NCI-H2107 (cell line): ENCODE data around the gene EQTN.
A peak's percentile ranks its signal among the peaks of the same experiment; 100 is the strongest.

Source experiments
- DNase-seq: peaks from one replicate; lab custom pipeline; 2025; lab: John Stamatoyannopoulos, UW

The EQTN gene

DNA sequence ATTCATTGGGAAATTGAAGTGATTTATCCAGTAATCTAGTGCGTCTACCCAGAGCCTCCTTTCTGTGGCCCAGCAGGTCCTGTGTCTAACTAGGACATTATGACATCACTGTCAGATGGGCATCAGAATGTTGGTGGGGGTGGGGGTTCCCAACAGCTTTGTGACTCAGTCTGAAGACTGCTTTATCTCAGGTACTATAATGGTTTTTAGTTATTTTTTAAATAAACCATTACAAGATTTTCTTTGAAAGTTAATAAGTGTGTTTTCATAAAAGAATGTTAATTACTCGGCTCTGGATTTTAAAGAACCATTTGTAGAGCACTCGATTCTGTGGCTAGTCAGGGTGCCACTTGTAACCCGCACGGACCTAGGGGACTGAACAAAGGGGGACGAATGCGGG, at the start of gene EQTN:
TSS of gene EQTN (minus strand) at position 101 of the 400 bp plus-strand sequence. CDS start at position 6, 95 bp downstream.
- DNase-seq = no peak

DNA sequence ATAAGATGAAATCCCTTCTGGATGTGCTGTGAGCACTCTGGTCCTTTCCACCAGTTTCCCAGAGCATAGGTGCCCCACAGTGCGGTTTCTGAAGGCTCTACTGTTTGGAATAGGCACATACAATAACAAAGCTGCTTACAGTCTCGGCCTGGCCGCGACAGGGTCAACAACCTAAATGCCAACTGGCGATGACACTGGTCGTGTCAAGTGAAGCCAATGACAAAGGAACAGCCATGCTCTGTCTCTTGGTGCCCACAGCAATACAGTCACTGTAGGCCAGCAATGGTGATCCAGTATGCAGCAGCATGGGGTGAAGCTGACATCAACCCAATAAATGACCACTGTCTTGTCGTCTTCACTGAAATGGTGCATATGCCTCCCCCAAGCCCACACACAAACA, 47.8 kb upstream of the EQTN start:
- no peak for DNase-seq

- DNase-seq = no peak
Measured at GRCh38 chr9:27341545-27342294, 44.8 kb upstream of the EQTN start.

- no peak for DNase-seq
Measured at GRCh38 chr9:27340961-27341511, 44.1 kb upstream of the EQTN start.

DNA sequence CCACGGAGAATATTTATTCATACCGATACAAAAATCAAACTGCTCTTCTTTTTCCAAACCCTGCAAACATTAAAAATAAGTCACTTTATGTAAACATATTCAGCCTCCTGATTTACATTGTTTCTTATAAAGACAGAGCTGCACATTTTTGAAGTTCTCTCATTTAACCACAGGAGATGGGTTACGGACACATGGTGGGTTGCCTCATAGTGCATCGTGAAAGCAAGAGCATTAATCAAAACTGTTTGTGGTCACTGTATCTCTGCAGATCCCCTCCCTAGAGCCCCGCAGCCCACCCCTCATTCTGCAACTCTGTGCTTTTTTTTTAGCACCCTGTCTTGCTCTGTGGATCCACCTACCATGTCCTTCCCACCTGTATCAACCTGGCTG, 43.3 kb upstream of the EQTN start:
- no peak for DNase-seq

DNA sequence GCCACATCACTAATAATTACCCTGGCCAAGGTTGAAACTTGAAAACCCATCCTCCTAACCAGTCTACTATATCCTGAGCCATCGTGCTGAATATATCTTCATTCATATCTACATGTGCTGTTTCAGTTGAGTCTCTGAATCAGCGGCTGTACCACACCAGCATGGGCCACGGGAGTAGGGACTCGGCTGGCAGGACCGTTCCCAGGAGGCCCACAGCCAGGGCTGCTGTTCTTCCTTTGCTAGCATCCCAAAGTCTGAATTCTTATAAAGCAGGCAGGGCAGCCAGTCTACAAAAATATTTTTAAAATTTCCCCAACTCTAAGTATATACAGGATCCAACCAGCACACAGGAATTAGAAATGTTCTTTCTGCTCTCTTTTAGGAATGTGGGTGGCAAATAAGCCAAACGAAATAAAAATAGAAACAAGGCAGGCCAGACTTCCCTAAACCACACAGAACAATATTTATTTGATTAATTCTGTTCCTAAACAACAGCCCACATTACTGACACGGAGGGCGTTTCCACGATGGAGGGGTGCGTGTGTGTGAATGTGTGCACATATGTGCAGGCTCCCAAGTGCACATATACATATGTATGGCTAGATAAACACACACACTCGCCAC, 42.8 kb upstream of the EQTN start:
- no peak for DNase-seq

- DNase-seq = no peak
Measured at GRCh38 chr9:27338527-27338903, 41.6 kb upstream of the EQTN start.

GRCh38 chr9:27337833-27338526, 41.0 kb upstream of the EQTN start:
- no peak for DNase-seq

DNA sequence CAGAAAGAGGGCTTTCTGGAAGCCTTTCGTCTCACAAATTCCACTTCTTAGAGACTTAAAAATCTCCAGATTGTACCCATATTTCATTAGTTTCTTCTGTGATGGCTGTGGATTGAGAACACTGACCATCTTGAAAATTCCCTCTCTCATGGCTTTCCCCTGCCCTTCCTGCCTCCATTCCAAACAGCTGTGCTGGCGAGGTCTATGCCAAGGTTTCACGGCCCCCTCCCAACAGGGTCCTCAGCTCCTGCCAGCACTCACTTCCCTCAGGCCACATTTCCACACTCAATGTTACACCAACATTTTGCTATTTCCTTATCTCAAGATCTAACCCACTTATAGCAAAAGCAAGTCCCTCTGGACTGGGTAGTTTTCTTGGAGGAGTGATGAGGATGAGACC, 40.3 kb upstream of the EQTN start:
- DNase-seq = no peak

GRCh38 chr9:27336829-27337228, 39.9 kb upstream of the EQTN start:
- DNase-seq = no peak

GRCh38 chr9:27336126-27336525, 39.2 kb upstream of the EQTN start:
- DNase-seq = no peak

DNA sequence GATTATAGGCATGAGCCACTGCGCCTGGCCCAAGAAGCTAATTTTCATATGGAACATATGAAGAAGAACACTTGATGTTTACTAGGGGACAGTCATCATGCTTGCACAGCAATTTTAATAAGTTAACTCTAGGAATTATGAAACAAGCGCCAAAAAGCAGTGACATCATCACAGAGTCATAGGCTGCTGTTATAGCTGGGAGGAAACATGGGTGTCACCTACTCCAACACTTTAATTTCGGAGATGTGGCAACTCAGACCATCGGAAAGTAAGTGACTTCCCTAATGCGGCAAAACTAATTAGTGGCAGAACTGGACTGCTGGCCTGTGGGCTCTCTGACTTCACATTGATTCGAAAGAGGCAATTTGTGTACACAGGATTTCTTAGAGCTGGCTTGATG, 38.1 kb upstream of the EQTN start:
- DNase-seq = no peak

DNA sequence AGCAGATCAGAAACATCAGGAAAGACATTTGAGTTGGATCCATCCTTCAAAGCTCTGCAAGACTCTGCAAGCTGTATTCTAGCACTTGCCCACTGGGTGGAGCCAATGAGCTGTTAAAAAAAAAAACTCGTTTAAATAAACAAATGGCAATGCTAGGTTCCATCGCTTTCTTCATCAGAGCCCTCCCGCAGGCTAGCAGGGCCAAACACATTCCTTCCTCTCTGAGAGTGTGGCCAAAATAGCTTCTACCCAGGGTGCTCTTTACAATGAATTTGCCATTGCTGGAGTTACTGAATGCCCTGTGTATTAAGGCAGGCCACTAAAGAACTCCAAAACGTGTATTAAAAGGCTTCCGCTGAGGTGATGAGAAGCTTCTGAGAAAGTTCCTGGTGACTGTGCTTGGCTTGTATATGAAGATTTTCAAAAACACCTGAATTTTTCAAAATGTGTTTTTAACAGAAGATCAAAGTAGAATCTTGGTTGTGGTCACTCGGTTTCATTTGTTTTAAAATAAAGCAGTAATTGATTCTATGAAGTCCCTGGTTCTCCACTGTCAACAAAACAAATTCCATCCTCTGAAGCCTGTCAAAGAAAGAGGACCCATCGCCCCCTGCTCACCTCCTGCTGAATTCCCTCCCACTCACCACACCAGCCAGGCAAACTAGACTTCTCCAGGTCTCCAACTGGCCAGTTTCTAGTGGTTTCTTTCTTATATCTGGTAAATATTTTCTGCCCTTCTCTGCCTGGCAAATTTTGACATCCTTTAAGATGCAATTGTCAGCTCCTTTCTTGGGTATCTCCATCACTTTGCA, 36.5 kb upstream of the EQTN start:
- DNase-seq = peak; percentile 28

DNA sequence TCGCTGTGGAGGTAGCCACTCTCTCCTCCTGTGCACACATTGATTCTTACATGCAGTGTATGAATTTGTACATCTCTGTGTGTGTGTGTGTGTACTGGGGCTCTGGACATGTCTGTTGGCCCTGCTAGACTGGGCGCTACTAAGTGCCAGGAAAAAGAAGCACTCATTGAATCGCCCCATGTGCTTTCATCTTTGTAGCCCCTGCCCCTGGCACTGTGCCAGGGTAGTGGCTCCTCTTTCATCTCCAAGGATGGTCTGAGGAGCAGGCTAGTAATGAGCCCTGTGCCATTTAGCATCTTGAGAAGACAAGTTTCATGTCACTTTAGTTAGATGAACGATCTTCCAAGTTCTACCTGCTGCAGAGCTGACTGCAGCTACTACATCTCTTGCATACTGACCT, 34.4 kb upstream of the EQTN start:
- DNase-seq = no peak

- no peak for DNase-seq
Measured at GRCh38 chr9:27329291-27329690, 32.3 kb upstream of the EQTN start.

GRCh38 chr9:27328483-27328882, 31.5 kb upstream of the EQTN start:
- no peak for DNase-seq

DNA sequence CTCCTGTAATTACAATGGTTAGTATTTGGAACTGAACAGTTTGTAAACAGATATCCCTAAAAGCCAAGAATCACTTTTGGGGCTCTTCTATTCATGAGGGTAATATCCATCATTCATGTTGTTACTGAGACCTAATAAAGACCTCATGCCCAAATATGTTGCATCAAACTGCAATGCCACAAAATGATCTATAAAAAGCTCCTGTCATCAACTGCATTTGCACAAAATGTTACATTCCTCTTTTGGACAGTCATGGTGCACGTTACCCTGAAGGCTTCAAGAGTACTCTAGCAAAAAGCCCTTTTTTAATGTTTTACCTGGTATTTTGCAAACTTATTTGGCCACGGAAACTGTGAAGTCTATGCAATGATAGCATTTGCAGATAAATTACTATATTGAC, 14.2 kb upstream of the EQTN start:
- no peak for DNase-seq

GRCh38 chr9:27310582-27310981, 13.6 kb upstream of the EQTN start:
- DNase-seq = no peak

DNA sequence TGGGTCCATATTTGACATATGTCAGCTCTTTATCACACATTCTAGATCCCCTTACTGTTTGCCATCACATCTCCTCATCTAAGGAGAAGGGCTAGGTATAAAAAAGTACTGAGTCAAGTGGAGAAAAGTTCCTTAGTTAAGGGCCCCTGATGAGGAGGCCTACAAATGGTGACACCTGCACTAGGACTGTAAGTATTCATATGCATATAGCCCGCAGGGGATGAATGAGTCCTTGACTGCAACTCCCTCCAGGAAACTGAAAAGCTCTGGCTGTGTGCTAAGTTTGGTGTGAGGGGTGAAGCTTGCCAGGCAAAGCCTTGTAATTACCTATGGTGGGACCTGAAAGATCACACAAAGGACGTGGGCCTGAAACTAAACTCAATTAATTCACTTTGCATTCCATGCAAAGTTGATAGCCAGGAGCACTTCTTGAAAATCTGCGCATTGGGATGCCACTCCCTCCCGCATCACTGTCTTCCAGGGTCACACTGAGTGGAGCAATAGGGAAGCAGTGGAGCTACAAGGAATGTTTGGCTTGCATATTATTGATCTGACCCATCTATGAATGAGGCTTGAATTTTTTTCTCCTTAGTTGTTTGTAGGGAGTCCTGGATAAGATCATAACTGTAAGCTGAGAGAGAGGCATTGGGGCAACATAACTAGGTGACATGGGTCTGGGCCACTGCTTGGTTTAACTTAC, 11.9 kb upstream of the EQTN start:
- no peak for DNase-seq

GRCh38 chr9:27304521-27304920, 7.6 kb upstream of the EQTN start:
- no peak for DNase-seq

DNA sequence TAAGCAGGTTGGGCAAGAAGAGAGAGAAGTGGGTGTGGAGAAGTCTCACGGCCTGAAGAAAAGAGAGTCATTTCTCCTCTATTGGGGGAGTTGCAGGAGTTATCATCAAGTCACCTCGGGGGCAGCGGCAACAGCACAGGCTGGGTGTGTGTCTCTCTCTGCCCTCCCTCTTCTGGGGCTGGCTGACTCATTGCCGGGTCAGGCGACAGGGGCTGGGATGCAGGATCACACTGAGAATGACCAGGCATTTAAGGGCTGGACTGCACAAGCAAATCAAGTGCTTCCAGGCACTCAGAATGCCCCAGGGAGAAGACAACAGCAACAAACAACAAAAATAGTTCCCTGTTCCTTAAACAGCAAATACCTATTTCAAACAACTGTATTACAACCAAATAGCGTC, 6.3 kb upstream of the EQTN start:
- DNase-seq = no peak

GRCh38 chr9:27293996-27294395, 3.0 kb downstream of the EQTN start:
- no peak for DNase-seq
